GM12878 (cell line): ENCODE data around the gene RAI14. TPM values are rescaled to one million over a fixed set of nuclear protein-coding genes. Genes with fewer than 3 reads are reported as not detected.

Experiments
- ATAC-seq: fragments of 200-7000 bp; cut with Tn5 transposase; 3 replicates; pipeline ENCODE4 v1.9.1; 2020; ENCODE audit warnings: mild to moderate bottlenecking, moderate library complexity
- BruUV-seq: library from RNA; stranded (reverse); fragments of 400-500 nt; replicated peaks from 2 replicates; lab custom pipeline; 2021; lab: Mats Ljungman, UMichigan
- CTCF ChIA-PET: fragments of 300-600 bp; sonication (Branson Sonifier 250); formaldehyde crosslinking; extraction: SDS; loops from one replicate; lab custom pipeline; 2021; ENCODE audit warnings: inconsistent platforms; lab: Yijun Ruan, JAX
- POLR2A ChIA-PET: fragments of 350-600 bp; formaldehyde crosslinking; extraction: SDS; loops from one replicate; lab custom pipeline; 2021; ENCODE audit warnings: inconsistent platforms; lab: Charles Lee
- RAD21 ChIA-PET: fragments of 300-600 bp; sonication (Branson Sonifier 250); formaldehyde crosslinking; loops from one replicate; lab custom pipeline; 2023; ENCODE audit warnings: antibody characterized with exemption; ENCODE audit not compliant: unreplicated experiment; lab: Charles Lee
- SMC1A ChIA-PET: fragments of 300-600 bp; sonication (Branson Sonifier 250); formaldehyde crosslinking; loops from one replicate; lab custom pipeline; 2023; ENCODE audit not compliant: unreplicated experiment, uncharacterized antibody; lab: Charles Lee
- DNase-seq: peaks from one replicate; pipeline ENCODE4 v3.0.0-alpha.2; 2011; ENCODE audit warnings: low read depth, low spot score
- FAIRE-seq: peaks from 3 replicates; lab custom pipeline; 2011; peaks lifted over from hg19 to GRCh38; lab: Jason Lieb, UNC
- H2AFZ ChIP-seq: 2 replicates; pipeline ENCODE4 v1.6.0; 2011; ENCODE audit warnings: low read depth, low read length, control low read depth; ENCODE audit not compliant: control insufficient read depth
- H3K27ac ChIP-seq: 2 replicates; pipeline ENCODE4 v1.5.1; 2011; ENCODE audit warnings: control low read depth; ENCODE audit not compliant: control insufficient read depth, insufficient read depth
- H3K27me3 ChIP-seq, 2 experiments: replicated peaks in 1 of 2; 2 replicates each; pipeline versions ENCODE4 v1.6.0 to v1.6.1; 2011; ENCODE audit warnings: low read length in 1 of 2; ENCODE audit not compliant: control insufficient read depth in 2 of 2, insufficient read depth in 2 of 2
- H3K36me3 ChIP-seq, 2 experiments: 2 replicates each; pipeline ENCODE4 v1.5.1; 2011; ENCODE audit warnings: low read length in 1 of 2; ENCODE audit not compliant: control insufficient read depth in 2 of 2, insufficient read depth in 2 of 2
- H3K4me1 ChIP-seq: 2 replicates; pipeline ENCODE4 v1.6.1; 2011; ENCODE audit warnings: mild to moderate bottlenecking, low read length, moderate library complexity, mixed read lengths; ENCODE audit not compliant: control insufficient read depth, insufficient read depth
- H3K4me2 ChIP-seq: 2 replicates; pipeline ENCODE4 v1.6.0; 2011; ENCODE audit warnings: control low read depth; ENCODE audit not compliant: control insufficient read depth, insufficient read depth
- H3K4me3 ChIP-seq: fragments of 200-600 bp; sonication (generic); 2 replicates; pipeline ENCODE4 v1.5.1; 2016
- H3K79me2 ChIP-seq: 2 replicates; pipeline ENCODE4 v1.6.0; 2011; ENCODE audit warnings: low read length; ENCODE audit not compliant: control insufficient read depth, insufficient read depth
- H3K9ac ChIP-seq: 2 replicates; pipeline ENCODE4 v1.8.0; 2011; ENCODE audit warnings: low read length, control low read depth, mixed read lengths; ENCODE audit not compliant: control insufficient read depth, insufficient read depth
- H3K9me3 ChIP-seq: replicated peaks from 3 replicates; pipeline ENCODE4 v1.5.1; 2011; ENCODE audit warnings: mild to moderate bottlenecking, low read length; ENCODE audit not compliant: control insufficient read depth, insufficient read depth
- H4K20me1 ChIP-seq: 2 replicates; pipeline ENCODE4 v1.6.0; 2011; ENCODE audit not compliant: control insufficient read depth, insufficient read depth
- CUX1 ChIP-seq: IDR thresholded peaks from 2 replicates; pipeline ENCODE4 v1.6.1; 2012; ENCODE audit warnings: improper control_type of control experiment, low read depth, low read length; ENCODE audit not compliant: insufficient replicate concordance
- POU2F2 ChIP-seq: IDR thresholded peaks from 3 replicates; pipeline ENCODE4 v1.6.1; 2011; ENCODE audit warnings: low read depth, mild to moderate bottlenecking, low read length, borderline replicate concordance
- ZNF687 ChIP-seq: fragments of 450-650 bp; IDR thresholded peaks from 2 replicates; pipeline ENCODE4 v1.6.1; 2017; ENCODE audit warnings: mild to moderate bottlenecking, moderate library complexity
- WGBS: methylation state at CpG from one replicate; pipeline ENCODE4 v1.1.6; 2016; ENCODE audit warnings: low lambda C conversion rate; ENCODE audit not compliant: insufficient replicate concordance, insufficient coverage; ENCODE audit errors: missing lambda C conversion rate; 5-methylcytosine and 5-hydroxymethylcytosine counted together
- in situ Hi-C: fragments of 300-500 bp; cut with MboI; formaldehyde crosslinking; loops from 9 replicates; pipeline ENCODE4 v1.14.3; 2018; ENCODE audit warnings: mixed read lengths
- intact Hi-C: fragments of 100-400 bp; cut with micrococcal nuclease; formaldehyde crosslinking; loops from one replicate; pipeline ENCODE4 v1.14.2; 2022; ENCODE audit not compliant: unreplicated experiment
- polyA plus RNA-seq, 11 experiments: library from polyadenylated mRNA; depleted of rRNA in 4 of 11; unstranded in 6 of 11; stranded (reverse) in 5 of 11; fragments of >200 nt; fragmentation: Nextera tagmentation in 4 of 11; fragmentation: Illumina TruSeq in 1 of 11; extraction: Ambion mirVana in 4 of 11; extraction: Trizol in 1 of 11; gene quantifications; 1 replicate in 1 of 11; 2 replicates in 10 of 11; pipeline versions ENCODE4 v1.2.1 to v1.2.3, GENCODE V29; 2011 to 2016; ENCODE audit warnings: inconsistent platforms in 2 of 11, missing spikeins in 2 of 11, low read depth in 1 of 11
- total RNA-seq, 4 experiments: library from RNA; depleted of rRNA in 3 of 4; stranded (reverse); fragments of >200 nt in 3 of 4; fragmentation: Illumina TruSeq in 1 of 4; extraction: Trizol in 1 of 4; gene quantifications; 2 replicates each; pipeline versions ENCODE4 v1.2.1 to v1.2.3, GENCODE V29; 2013 to 2021

Gene RAI14
- total and polyA plus RNA-seq, 10 of the 15 experiments (the other 5 are each of a cell fraction or from before 2014, with no cell fraction given): 0.18 to 4.6 (median 1.9) TPM

GRCh38 chr5:34844106-34844505, 188.0 kb downstream of the RAI14 start:
- Histone ChIP-seq H4K20me1 (no peaks in the 10 kb centered on the region), H3K27me3 (no peaks in the 10 kb centered on the region), H3K36me3 (no peaks in the 10 kb centered on the region), H2AFZ (no peak overlapping the region), H3K4me1 (no peaks in the 10 kb centered on the region), H3K79me2 (no peaks in the 10 kb centered on the region), H3K4me3 (no peak overlapping the region), H3K27ac (no peak overlapping the region), H3K4me2 (no peak overlapping the region), H3K9me3 (no peaks in the 10 kb centered on the region), H3K9ac (no peak overlapping the region)
- SMC1A ChIA-PET: interaction anchor here (0.9 to 2.3 kb wide), 2 partner anchors 9 to 10 kb away, joined by 3 to 5 read pairs; no protein-coding TSS in a partner anchor
- CTCF ChIA-PET: no interaction called here
- BruUV-seq: no TSS peak
- RAD21 ChIA-PET: no interaction called here
- 42% methylated on average over 3 of the region's 3 CpGs for WGBS
- ATAC-seq: no peak
- DNase-seq: no peak
- POLR2A ChIA-PET: interaction anchor here (0.6 kb wide), 1 partner anchor 23 kb away, joined by 3 read pairs; no protein-coding TSS in a partner anchor
- TF ChIP-seq ZNF687 (no peak), POU2F2 (no peak), CUX1 (no peak)
- no peak for FAIRE-seq
- in situ Hi-C loops: no loop called here
- intact Hi-C loops: no loop called here
